Activated gamma-delta T cell treated with anti-CD3 and anti-CD28 coated beads, Interleukin-2, amount 50 U/mL, for 16 hours (primary cell): ENCODE data around the gene UBE4A.
A peak's percentile ranks its signal among the peaks of the same experiment; 100 is the strongest.

Source experiments
- DNase-seq: peaks from one replicate; pipeline ENCODE4 v3.0.0-alpha.2; 2020; ENCODE audit warnings: low read depth

UBE4A gene

GRCh38 chr11:118359295-118359958 lies at the start of gene UBE4A:
Gene UBE4A, plus strand, starts transcription at chr11:118359600. Its CDS starts 5,481 bp downstream, at chr11:118365081.
- peak; percentile 98 for DNase-seq

- no peak for DNase-seq
Observed at GRCh38 chr11:118310271-118310670, 49.1 kb upstream of the UBE4A start.

GRCh38 chr11:118310781-118311485 lies 48.5 kb upstream of the UBE4A start:
- no peak for DNase-seq

- no peak for DNase-seq
Observed at GRCh38 chr11:118311518-118311917, 47.9 kb upstream of the UBE4A start.

GRCh38 chr11:118312328-118312727 lies 47.1 kb upstream of the UBE4A start:
- DNase-seq, result no peak

GRCh38 chr11:118313242-118313641 lies 46.2 kb upstream of the UBE4A start:
- DNase-seq, result no peak

- no peak for DNase-seq
Observed at GRCh38 chr11:118314988-118315411, 44.4 kb upstream of the UBE4A start.

GRCh38 chr11:118318124-118318523 lies 41.3 kb upstream of the UBE4A start:
- no peak for DNase-seq

GRCh38 chr11:118318581-118319336 lies 40.6 kb upstream of the UBE4A start:
- DNase-seq, result no peak

- DNase-seq, result no peak
Observed at GRCh38 chr11:118319337-118319707, 40.1 kb upstream of the UBE4A start.

GRCh38 chr11:118320515-118320914 lies 38.9 kb upstream of the UBE4A start:
- DNase-seq, result no peak

GRCh38 chr11:118321386-118322082 lies 37.9 kb upstream of the UBE4A start:
- DNase-seq, result no peak

GRCh38 chr11:118322721-118323120 lies 36.7 kb upstream of the UBE4A start:
- DNase-seq, result no peak

GRCh38 chr11:118325283-118325682 lies 34.1 kb upstream of the UBE4A start:
- DNase-seq, result no peak

- no peak for DNase-seq
Observed at GRCh38 chr11:118328745-118329144, 30.7 kb upstream of the UBE4A start.

- no peak for DNase-seq
Observed at GRCh38 chr11:118334745-118335144, 24.7 kb upstream of the UBE4A start.

GRCh38 chr11:118338637-118339061 lies 20.8 kb upstream of the UBE4A start:
- DNase-seq, result peak; percentile 80

- no peak for DNase-seq
Observed at GRCh38 chr11:118339281-118339961, 20.0 kb upstream of the UBE4A start.

- DNase-seq, result no peak
Observed at GRCh38 chr11:118340449-118340848, 19.0 kb upstream of the UBE4A start.

GRCh38 chr11:118341261-118341660 lies 18.1 kb upstream of the UBE4A start:
- no peak for DNase-seq

GRCh38 chr11:118341815-118342489 lies 17.4 kb upstream of the UBE4A start:
- DNase-seq, result no peak
